GM12891 (cell line): Measurements from ENCODE around the gene CTNNA3.

Experiments
- PAX5 ChIP-seq: IDR thresholded peaks from 2 replicates; pipeline ENCODE4 v1.6.1; 2011; ENCODE audit warnings: low read length, moderate library complexity, mild to moderate bottlenecking; ENCODE audit not compliant: insufficient read depth, severe bottlenecking
- POLR2A ChIP-seq: IDR thresholded peaks from 2 replicates; pipeline ENCODE4 v1.6.1; 2011; ENCODE audit warnings: low read depth, low read length, control low read depth
- POLR2AphosphoS5 ChIP-seq: IDR thresholded peaks from 2 replicates; pipeline ENCODE4 v1.6.1; 2011; ENCODE audit warnings: low read depth, low read length, control low read depth
- POU2F2 ChIP-seq: IDR thresholded peaks from 2 replicates; pipeline ENCODE4 v1.6.1; 2011; ENCODE audit warnings: low read depth, mild to moderate bottlenecking, control low read depth, low read length, moderate library complexity
- SPI1 ChIP-seq: IDR thresholded peaks from 2 replicates; pipeline ENCODE4 v1.6.1; 2011; ENCODE audit warnings: low read depth, low read length, control low read depth
- TAF1 ChIP-seq: IDR thresholded peaks from 2 replicates; pipeline ENCODE4 v1.6.1; 2011; ENCODE audit warnings: low read depth, low read length, control low read depth

GRCh38 chr10:66151346-66151745, 1544.6 kb downstream of the CTNNA3 start:
- TF ChIP-seq POLR2A (no peak), TAF1 (no peak), POLR2AphosphoS5 (no peak), SPI1 (no peak), PAX5 (no peak), POU2F2 (no peak)
